Measurements from ENCODE around the gene PLAGL1.

The PLAGL1 gene

GRCh38 chr6:144007478-144008119, 460 bp downstream of the PLAGL1 start:
- DNase-seq = peak; percentile 35

GRCh38 chr6:144006736-144007477, 1.2 kb downstream of the PLAGL1 start:
- peak; percentile 17 for DNase-seq

- no peak for DNase-seq
These were observed 8.7 kb downstream of the PLAGL1 start for GRCh38 chr6:143999406-143999805.

GRCh38 chr6:143998686-143999085, 9.4 kb downstream of the PLAGL1 start:
- DNase-seq = no peak

GRCh38 chr6:143993965-143994646, 14.0 kb downstream of the PLAGL1 start:
- no peak for DNase-seq

- no peak for DNase-seq
These were observed 15.8 kb downstream of the PLAGL1 start for GRCh38 chr6:143992285-143992684.

DNA sequence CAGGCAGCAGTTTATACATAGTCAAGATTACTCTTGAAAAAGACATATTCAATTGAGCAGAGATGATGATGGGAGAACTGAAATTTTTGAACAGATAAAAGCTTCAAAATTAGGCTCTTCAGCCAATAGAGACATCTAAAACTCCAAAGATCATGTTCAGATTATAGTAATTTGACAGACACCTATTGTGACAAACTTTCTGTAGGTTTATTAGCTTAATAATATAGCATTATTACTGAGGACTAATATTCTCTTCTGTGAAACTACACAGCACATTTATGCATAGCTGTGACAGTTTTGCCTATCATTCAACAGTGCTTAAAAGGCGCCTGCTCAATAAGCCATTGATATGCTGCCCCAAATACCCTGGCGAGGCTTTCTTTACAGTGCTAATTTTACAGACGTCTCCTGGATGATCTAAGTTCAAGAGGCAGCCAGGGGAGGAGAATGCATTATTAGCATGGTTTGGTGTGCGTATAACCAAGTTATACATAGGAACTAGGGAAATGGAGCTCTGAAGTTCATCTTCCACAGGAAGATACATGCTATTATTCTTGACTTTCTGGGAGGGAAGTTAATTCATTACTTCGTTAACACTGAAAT, 21.5 kb downstream of the PLAGL1 start:
- no peak for DNase-seq

DNA sequence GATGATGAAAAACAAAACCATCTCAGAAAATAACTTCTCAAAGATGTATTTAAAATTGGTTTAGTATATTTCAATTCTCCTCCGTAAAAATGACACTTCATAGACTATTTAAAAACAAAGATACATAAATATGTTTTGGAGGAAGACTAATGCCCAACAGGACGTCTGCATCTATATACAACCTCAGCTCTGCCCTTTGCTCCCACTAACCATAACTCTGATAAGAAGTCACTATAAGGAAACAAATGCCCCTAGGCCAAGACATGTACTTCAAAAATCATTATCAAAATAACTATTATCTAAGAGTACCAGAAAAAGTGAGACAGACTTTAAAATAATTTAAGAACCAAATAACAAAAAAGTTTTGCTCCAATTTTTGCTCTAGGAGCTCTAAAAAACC, 23.4 kb downstream of the PLAGL1 start:
- no peak for DNase-seq

DNA sequence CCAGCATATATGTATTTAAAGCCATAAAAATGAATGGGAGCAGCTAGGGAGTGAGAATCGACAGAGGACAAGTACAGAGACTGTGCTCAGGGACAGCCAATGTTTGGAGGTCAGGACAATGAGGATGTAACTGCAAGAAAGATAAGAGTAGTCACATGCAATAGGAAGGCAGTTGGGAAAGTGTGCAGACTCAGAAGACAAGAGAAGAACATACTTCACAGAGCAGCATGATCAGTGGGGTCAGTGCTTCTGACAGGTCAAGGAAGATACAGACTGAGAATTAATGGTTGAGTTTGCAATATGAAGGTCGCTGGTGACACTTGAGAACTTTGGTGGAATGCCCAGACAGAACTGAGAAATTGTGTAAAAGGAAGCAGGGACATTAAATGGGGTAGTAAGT, 25.1 kb downstream of the PLAGL1 start:
- DNase-seq = no peak

- no peak for DNase-seq
These were observed 27.1 kb downstream of the PLAGL1 start for GRCh38 chr6:143980921-143981320.

DNA sequence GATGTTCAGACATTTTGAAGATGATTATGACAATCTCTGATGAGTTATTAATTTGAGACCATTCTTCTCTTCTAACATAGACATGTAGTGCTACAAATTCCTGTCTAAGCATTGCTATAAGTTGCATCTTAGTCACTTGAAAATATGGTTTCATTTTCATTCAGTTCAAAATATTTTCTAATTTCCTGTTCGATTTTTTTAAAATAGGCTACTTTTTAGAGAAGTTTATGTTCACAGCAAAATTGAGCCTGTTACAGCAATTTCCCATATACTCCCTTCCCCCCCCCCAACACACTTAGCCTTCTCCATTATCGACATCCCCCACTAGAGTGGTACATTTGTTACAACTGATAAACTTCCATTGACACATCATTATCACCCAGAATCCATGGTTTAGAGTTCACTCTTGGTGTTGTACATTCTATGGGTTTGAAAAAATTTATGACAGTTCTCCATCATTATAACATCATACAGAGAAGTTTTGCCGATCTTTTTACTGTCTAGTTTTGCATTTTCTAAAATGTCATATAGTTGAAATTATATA, 31.2 kb downstream of the PLAGL1 start:
- DNase-seq = no peak

- DNase-seq = no peak
These were observed 34.0 kb downstream of the PLAGL1 start for GRCh38 chr6:143974089-143974488.

DNA sequence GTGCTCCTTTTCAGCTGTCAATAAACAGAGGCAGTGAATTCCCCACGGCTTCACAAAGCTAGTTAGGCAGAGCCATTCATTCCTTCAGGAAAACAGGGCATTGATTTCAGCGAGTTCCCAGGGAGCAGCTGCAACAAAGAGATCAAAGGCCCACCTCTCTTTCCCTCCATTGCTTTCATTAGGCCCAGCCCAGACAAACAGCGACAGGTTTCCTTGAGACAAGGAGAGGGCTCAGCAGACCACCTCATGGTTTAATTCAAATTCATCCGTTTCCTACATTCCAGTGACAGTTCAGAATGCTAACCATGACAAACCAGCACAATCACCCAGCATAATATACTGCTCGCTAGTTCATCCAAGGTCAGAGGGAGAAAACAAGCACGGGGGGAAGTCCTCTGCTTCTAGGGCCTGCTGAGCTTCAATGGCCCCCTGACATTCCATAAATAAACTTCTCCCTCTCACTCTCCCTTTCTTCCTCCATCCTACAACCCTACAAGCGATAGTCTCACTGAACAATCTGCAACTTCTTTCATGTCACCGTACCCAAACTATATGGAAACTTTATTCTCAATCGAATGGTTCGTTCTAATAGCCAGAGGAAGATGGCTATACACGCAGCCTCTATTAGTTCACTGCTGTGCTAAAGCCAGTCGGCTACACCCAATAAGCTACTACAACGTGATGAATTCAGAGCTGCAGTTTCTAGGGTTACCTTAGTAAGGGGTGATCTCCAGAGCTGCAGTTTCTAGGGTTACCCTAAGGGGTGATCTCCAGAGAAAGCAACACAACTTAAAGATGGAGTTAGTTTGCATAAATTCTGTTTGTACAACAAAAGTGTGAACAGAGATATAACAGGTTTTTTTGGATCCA, 34.7 kb downstream of the PLAGL1 start:
- DNase-seq = no peak

DNA sequence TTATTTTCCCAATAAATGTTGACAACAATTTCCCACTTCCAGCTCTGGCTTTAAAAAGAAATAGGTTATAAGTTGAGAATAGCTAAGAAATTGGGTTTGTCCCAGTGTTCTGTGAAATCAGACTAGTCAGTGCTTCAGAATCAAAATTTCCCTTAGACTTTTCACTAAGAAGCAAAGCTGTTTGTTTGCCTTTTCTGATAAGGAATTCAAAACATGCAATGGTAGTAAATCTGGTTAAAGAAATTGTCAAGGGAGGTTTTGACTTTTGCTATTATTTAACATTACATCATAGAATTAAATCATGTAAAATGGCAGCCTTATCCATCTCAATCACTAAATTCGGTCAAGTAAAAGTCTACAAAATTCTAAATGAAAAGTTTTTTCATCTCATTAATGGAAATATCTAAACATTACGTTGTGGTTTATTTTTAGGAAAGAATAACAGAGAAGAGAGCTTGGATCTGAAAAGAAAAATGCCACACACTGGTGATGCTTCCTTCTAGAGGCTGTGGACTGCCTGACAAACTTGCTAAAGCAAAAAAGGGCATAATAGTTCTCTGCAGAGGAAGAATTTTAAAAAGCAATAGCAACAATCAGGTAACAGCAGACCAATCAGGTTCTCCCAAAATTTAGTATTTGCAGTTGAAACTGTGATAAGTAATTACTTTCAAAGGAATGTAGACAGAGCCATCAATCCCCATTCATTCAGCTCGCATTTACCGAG, 36.4 kb downstream of the PLAGL1 start:
- DNase-seq = no peak

GRCh38 chr6:143970456-143971218, 37.4 kb downstream of the PLAGL1 start:
- DNase-seq = no peak

DNA sequence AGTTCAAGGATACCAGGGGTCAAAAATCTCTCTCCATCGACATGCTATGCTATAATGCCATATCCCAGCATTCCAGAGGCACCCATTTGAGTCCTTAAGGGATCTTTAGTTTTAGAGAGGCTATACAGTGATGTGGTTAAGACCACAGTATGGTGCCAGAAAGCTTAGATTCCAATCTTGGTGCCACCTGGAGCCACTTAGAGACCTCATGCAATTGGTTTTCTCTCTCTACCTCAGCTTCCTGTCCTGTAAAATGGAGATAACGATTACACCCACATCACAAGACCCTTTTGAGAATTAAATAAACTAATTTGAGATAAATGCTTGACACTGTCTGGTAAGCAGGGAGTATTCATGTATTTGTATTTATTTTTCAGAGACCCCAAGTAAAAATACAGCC, 39.0 kb downstream of the PLAGL1 start:
- no peak for DNase-seq

- DNase-seq = no peak
These were observed 40.2 kb downstream of the PLAGL1 start for GRCh38 chr6:143967706-143968376.

- no peak for DNase-seq
These were observed 41.7 kb downstream of the PLAGL1 start for GRCh38 chr6:143966312-143966711.

- DNase-seq = no peak
These were observed 42.4 kb downstream of the PLAGL1 start for GRCh38 chr6:143965503-143966171.

DNA sequence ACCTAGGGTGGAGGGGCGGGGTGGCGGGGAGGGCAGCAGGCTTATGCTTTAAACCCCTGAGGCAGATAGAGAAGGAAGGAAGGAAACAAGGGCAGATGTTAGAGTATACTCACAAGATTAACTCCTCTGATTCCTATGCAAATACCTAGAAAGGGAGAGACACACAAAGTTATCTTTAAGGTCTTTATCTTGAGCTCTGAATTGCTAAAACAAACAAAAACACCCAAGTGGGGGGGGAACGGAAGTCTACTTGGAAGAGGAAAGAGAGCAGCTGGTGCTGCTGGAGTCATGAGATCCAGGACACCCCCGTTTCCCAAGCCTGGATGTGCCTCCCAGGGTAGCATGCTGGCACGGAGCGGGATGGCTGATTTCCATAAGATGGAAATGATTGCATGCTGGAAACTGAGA, 43.4 kb downstream of the PLAGL1 start:
- no peak for DNase-seq

Data from DMS53 (cell line).